WTC11 (cell line): ENCODE data around the gene SLC26A8.

Source experiments
- CTCF ChIP-seq: fragments of 200-600 bp; IDR thresholded peaks from 2 replicates; pipeline ENCODE4 v1.8.0; 2022; ENCODE audit warnings: antibody characterized with exemption
- FOXP4 ChIP-seq: sonication (generic); formaldehyde crosslinking; IDR thresholded peaks from 2 replicates; pipeline ENCODE4 v1.8.0; 2022; ENCODE audit warnings: mild to moderate bottlenecking, missing genetic modification reagents
- JUN ChIP-seq: sonication (generic); formaldehyde crosslinking; IDR thresholded peaks from 2 replicates; pipeline ENCODE4 v1.8.0; 2023; ENCODE audit warnings: mild to moderate bottlenecking, missing genetic modification reagents
- MAX ChIP-seq: sonication (generic); formaldehyde crosslinking; IDR thresholded peaks from 2 replicates; pipeline ENCODE4 v1.8.0; 2022; ENCODE audit warnings: mild to moderate bottlenecking, missing genetic modification reagents
- NR2C2 ChIP-seq: sonication (generic); formaldehyde crosslinking; IDR thresholded peaks from 2 replicates; pipeline ENCODE4 v1.8.0; 2022; ENCODE audit warnings: mild to moderate bottlenecking, missing genetic modification reagents

- TF ChIP-seq CTCF, result no peak
- TF ChIP-seq MAX, result no peak
- no peak for TF ChIP-seq JUN
- no peak for TF ChIP-seq NR2C2 (CRISPR knock-in tag)
- no peak for TF ChIP-seq FOXP4 (CRISPR knock-in tag)
These were observed 30.5 kb upstream of the SLC26A8 start for GRCh38 chr6:36054956-36055355.
